Measurements from ENCODE around the gene FCER2. TPM values are rescaled to one million over a fixed set of nuclear protein-coding genes. Genes with fewer than 3 reads are reported as not detected.

Gene FCER2
- total RNA-seq, 4 donors from 2014 or later, result 0.49 to 0.88 (median 0.68) TPM; not detected in 1

DNA sequence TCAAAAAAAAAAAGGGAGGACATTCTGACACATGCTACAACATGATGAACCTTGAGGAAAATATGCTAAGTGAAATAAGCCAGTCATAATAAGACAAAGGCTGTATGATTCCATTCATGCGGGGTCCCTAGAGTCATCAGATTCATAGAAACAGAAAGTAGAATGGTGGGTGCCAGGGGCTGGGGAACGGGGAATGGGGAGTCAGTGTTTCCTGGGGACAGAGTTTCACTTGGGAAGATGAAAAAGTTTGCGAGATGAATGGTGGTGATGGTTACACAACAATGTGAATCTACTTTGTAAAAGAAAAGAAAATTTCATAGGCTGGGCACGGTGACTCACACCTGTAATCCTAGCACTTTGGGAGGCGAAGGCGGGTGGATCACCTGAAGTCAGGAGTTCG lies 36.1 kb upstream of the FCER2 start:
- TF ChIP-seq, protein P1, sequence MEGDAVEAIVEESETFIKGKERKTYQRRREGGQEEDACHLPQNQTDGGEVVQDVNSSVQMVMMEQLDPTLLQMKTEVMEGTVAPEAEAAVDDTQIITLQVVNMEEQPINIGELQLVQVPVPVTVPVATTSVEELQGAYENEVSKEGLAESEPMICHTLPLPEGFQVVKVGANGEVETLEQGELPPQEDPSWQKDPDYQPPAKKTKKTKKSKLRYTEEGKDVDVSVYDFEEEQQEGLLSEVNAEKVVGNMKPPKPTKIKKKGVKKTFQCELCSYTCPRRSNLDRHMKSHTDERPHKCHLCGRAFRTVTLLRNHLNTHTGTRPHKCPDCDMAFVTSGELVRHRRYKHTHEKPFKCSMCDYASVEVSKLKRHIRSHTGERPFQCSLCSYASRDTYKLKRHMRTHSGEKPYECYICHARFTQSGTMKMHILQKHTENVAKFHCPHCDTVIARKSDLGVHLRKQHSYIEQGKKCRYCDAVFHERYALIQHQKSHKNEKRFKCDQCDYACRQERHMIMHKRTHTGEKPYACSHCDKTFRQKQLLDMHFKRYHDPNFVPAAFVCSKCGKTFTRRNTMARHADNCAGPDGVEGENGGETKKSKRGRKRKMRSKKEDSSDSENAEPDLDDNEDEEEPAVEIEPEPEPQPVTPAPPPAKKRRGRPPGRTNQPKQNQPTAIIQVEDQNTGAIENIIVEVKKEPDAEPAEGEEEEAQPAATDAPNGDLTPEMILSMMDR (IDR thresholded peaks at IDR 0.05; ENCODE audit: low read depth), result no peak

DNA sequence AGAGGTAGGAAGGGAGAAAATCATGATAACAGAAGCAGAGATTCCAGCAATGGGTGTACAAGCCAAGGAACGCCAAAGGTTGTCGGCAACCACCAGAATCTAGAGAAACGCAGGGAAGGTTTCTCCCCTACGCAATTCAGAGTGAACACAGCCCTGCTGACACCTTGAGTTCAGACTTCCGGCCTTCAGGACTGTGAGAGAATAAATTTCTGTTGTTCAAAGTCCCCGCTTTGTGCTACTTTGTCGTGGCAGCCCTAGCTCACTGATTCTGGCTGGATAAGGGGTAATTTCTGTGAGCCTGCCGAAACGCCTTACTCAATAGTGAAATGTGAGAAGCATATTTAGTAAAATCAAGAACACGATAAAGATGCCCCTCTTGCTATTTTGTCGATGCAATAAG lies 35.3 kb upstream of the FCER2 start:
- TF ChIP-seq, protein P1 (IDR thresholded peaks at IDR 0.05; ENCODE audit: low read depth), result no peak

DNA sequence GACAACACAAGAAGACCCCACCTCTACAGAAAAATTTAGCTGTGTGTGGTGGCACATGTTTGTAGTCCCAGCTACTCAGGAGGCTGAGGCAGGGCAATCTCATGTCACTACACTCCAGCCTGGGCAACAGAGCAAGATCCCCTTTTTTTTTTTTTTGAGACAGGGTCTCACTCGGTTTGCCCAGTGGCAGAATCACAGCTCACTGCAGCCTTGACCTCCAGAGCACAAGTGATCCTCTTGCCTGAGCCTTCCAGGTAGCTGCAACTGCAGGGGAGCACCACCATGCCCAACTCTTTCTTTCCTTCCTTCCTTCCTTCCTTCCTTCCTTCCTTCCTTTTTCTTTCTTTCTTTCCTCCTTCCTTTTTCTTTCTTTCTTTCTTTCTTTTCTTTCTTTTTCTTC lies 34.2 kb upstream of the FCER2 start:
- TF ChIP-seq, protein P1 (IDR thresholded peaks at IDR 0.05; ENCODE audit: low read depth), result no peak

DNA sequence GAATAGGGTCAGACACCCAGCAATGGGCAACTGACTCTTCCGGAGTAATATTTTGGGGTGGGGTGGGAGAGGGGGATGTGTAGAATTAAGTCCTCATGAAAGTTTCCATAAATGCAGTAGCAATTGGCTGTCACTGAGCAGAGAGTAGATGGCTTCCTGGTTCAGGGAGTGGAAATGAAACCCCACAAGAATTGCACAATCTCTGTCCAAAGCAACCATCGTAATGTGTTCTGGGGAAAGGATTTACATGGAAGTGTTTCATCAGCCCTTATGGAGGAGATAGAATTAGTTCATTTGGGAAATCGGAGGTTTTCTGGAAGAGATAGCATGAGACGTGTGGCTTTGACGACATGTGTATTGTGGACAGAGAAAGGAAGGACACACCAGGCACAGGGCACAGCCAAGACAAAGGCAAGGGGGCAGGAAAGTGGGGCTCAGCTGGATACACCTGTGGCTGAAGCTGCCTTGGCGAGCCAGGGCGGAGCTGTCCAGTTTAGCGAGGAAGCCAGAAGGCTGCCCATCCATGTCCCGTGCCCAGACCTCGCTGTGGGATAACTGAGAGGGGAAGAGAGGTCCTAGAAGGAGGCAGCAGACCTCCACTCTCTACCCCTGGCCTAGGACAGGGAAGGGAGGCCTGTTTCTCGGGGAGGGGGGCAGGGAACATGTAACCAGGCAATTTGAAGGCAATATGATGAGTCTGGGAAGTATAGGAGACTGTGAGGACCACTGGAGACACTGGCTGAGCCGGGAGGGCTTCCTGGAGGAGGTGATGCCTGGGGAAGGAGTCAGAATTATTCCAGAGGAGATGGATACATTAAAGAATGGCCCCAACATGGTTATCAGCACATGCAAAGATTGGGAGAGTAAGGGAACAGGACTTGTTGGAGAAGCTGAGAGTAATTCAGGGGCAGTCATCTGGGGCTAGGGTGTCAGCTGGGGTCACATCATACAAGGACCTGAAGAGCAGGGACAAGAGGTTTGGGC lies 32.6 kb upstream of the FCER2 start:
- TF ChIP-seq, protein P1 (IDR thresholded peaks at IDR 0.05; ENCODE audit: low read depth), result no peak

DNA sequence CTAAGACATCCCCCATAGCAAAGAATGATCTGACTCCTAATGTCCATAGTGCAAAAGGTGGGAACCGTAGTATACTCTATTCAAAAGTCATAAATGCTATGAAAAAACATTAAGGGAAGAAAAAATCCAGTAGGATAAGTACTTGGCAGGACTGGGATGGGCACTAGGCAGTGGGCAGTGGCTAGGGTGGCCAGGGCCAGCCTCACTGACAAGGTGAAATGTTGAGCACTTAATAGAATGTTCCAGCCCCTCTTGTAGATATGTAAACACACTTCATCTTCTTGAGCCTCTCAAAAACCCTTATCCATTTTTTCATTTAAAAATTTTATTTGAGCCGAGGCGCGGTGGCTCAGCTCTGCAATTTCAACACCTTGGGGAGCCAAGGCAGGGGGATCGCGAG lies 31.4 kb upstream of the FCER2 start:
- TF ChIP-seq, protein P1 (IDR thresholded peaks at IDR 0.05; ENCODE audit: low read depth), result no peak

DNA sequence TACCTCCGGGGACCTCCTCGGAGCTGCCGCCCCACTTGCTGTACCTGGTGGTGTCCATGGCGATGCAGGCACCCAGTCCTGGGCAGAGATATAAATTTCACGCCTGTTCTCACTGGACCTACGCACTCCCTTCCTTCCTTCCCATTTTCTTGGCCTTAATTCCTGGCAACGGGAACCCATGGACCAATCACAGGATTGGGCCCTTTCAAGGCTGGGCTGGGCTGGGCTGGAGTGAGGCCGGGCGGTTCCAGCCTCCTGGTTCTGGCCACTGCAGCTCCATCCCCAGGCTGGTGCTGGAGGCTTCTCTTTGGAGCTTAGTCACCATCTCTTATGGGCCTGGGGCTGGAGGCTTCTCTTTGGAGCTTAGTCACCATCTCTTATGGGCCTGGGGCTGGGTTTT lies 30.1 kb upstream of the FCER2 start, which contains the start of gene CLEC4G:
TSS of gene CLEC4G (minus strand) at position 66 of the 400 bp plus-strand sequence. CDS start at position 58, 8 bp downstream.
- TF ChIP-seq, protein P1 (IDR thresholded peaks at IDR 0.05; ENCODE audit: low read depth), result no peak

DNA sequence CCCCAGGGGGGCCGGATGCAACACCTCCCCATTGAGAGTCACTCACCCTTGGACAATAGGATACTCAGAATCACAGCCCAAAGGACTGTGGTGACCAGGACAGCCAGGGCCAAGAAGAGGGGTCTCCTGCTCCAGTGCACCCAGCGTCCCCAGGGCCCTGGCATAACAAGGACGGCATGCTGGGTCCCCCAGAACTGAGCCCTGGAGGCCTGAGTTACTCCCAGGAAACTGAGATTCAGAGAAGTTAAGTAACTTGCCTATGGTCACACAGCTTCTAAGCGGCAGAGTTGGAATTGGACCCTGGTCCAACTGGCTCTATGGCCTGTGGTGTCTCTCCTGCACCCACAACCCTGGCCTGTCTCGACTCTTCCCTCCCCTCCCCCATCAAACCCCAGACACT lies 29.7 kb upstream of the FCER2 start:
- TF ChIP-seq, protein P1 (IDR thresholded peaks at IDR 0.05; ENCODE audit: low read depth), result no peak

Data from subcutaneous adipose tissue (tissue), 4 donors.